K562 (cell line): ENCODE data around the gene NMT2. TPM values are rescaled to one million over a fixed set of nuclear protein-coding genes. Genes with fewer than 3 reads are reported as not detected.

ENCODE experiments used
- ATAC-seq: fragments of 200-7000 bp; cut with Tn5 transposase; 3 replicates; pipeline ENCODE4 v1.9.1; 2020; ENCODE audit warnings: moderate library complexity
- BruUV-seq: library from RNA; stranded (reverse); fragments of 400-500 nt; replicated peaks from 2 replicates; lab custom pipeline; 2021; lab: Mats Ljungman, UMichigan
- CTCF ChIA-PET: fragments of 300-600 bp; formaldehyde crosslinking; extraction: SDS; loops from one replicate; lab custom pipeline; 2021; ENCODE audit warnings: low intra/inter-chr PET ratio; lab: Yijun Ruan, JAX
- POLR2A ChIA-PET: fragments of 300-600, 350-650 bp; sonication (Branson Sonifier 250); formaldehyde crosslinking; extraction: SDS; loops from one replicate; lab custom pipeline; 2021; ENCODE audit warnings: antibody characterized with exemption, inconsistent platforms; lab: Yijun Ruan, JAX
- DNase-seq, 4 experiments: peaks; one replicate each; pipeline versions ENCODE4 v3.0.0 to v3.0.0-alpha.2; 2011 to 2018; ENCODE audit warnings: low spot score in 3 of 4, mixed read lengths in 3 of 4; ENCODE audit errors: extremely low read depth in 1 of 4
- FAIRE-seq: peaks from 2 replicates; lab custom pipeline; 2011; peaks lifted over from hg19 to GRCh38; lab: Jason Lieb, UNC
- H2AFZ ChIP-seq: 2 replicates; pipeline ENCODE4 v1.6.0; 2011; ENCODE audit warnings: low read depth, low read length, control low read depth, inconsistent platforms
- H3K27ac ChIP-seq: fragments of 200-600 bp; 3 replicates; pipeline ENCODE4 v1.8.0; 2011; ENCODE audit warnings: low read depth, mild to moderate bottlenecking, control low read depth, inconsistent platforms, low read length, moderate library complexity, mixed read lengths; ENCODE audit errors: extremely low read depth
- H3K27me3 ChIP-seq, 2 experiments: fragments of 300-600 bp in 1 of 2; 2 replicates in 1 of 2; 3 replicates in 1 of 2; pipeline versions ENCODE4 v1.6.0 to v1.8.0; 2011; ENCODE audit warnings: inconsistent platforms in 2 of 2, low read length in 2 of 2, mild to moderate bottlenecking in 1 of 2, mixed read lengths in 1 of 2, moderate library complexity in 1 of 2; ENCODE audit not compliant: control insufficient read depth in 2 of 2, insufficient read depth in 2 of 2
- H3K36me3 ChIP-seq: fragments of 300-600 bp; 3 replicates; pipeline ENCODE4 v1.8.0; 2011; ENCODE audit warnings: mild to moderate bottlenecking, low read length, inconsistent platforms; ENCODE audit not compliant: control insufficient read depth, insufficient read depth
- H3K4me1 ChIP-seq, 2 experiments: fragments of 200-600 bp in 1 of 2; replicated peaks in 1 of 2; 2 replicates in 1 of 2; 3 replicates in 1 of 2; pipeline versions ENCODE4 v1.5.1 to v1.8.0; 2011; ENCODE audit warnings: inconsistent platforms in 2 of 2, low read length in 2 of 2, mild to moderate bottlenecking in 1 of 2, mixed read lengths in 1 of 2, moderate library complexity in 1 of 2; ENCODE audit not compliant: control insufficient read depth in 2 of 2, insufficient read depth in 2 of 2
- H3K4me2 ChIP-seq: 2 replicates; pipeline ENCODE4 v1.6.1; 2011; ENCODE audit warnings: low read length, control low read depth, inconsistent platforms, mixed read lengths; ENCODE audit not compliant: insufficient read depth
- H3K4me3 ChIP-seq: fragments of 200-600 bp; sonication (generic), shearing (Covaris generic); 2 replicates; pipeline ENCODE4 v1.5.1; 2016; ENCODE audit warnings: control low read depth, inconsistent platforms
- H3K79me2 ChIP-seq: fragments of 200-600 bp; 3 replicates; pipeline ENCODE4 v1.8.0; 2011; ENCODE audit warnings: low read length, inconsistent platforms; ENCODE audit not compliant: control insufficient read depth, insufficient read depth
- H3K9ac ChIP-seq, 2 experiments: 2 replicates each; pipeline versions ENCODE4 v1.6.0 to v1.6.1; 2011; ENCODE audit warnings: low read depth in 2 of 2, low read length in 2 of 2, control low read depth in 1 of 2, inconsistent platforms in 1 of 2, mild to moderate bottlenecking in 1 of 2, mixed read lengths in 1 of 2; ENCODE audit not compliant: insufficient read depth in 1 of 2
- H3K9me1 ChIP-seq: one replicate; pipeline ENCODE4 v1.6.0; 2011; ENCODE audit warnings: inconsistent platforms, mild to moderate bottlenecking, low read length, moderate library complexity; ENCODE audit not compliant: control insufficient read depth, insufficient read depth
- H3K9me3 ChIP-seq: replicated peaks from 2 replicates; pipeline ENCODE4 v1.5.1; 2011; ENCODE audit warnings: low read depth, low read length, inconsistent platforms; ENCODE audit not compliant: control insufficient read depth, insufficient read depth
- H4K20me1 ChIP-seq: replicated peaks from 2 replicates; pipeline ENCODE4 v1.6.1; 2011; ENCODE audit warnings: low read length, inconsistent platforms, mixed read lengths; ENCODE audit not compliant: control insufficient read depth, insufficient read depth
- DLX4 ChIP-seq: fragments of 250-450 bp; sonication (Bioruptor Pico); IDR thresholded peaks from 2 replicates; pipeline ENCODE4 v1.6.1; 2021; ENCODE audit warnings: mild to moderate bottlenecking
- SOX6 ChIP-seq: fragments of 450-650 bp; IDR thresholded peaks from 2 replicates; pipeline ENCODE4 v1.6.1; 2014; ENCODE audit warnings: mild to moderate bottlenecking
- TSC22D4 ChIP-seq: fragments of 450-650 bp; IDR thresholded peaks from 2 replicates; pipeline ENCODE4 v1.6.1; 2016; ENCODE audit warnings: missing genetic modification characterization, missing biosample characterization, control low read depth
- WGBS: fragments of 100-300 bp; shearing (Covaris generic); methylation state at CpG from one replicate; pipeline ENCODE4 v1.1.6; 2016; ENCODE audit warnings: low coverage, mixed read lengths; ENCODE audit not compliant: insufficient coverage; ENCODE audit errors: missing lambda C conversion rate; 5-methylcytosine and 5-hydroxymethylcytosine counted together
- in situ Hi-C: fragments of 300-500 bp; cut with MboI; formaldehyde crosslinking; loops from 4 replicates; pipeline ENCODE4 v1.15.0; 2018; ENCODE audit warnings: inconsistent platforms, mixed read lengths
- intact Hi-C: fragments of 100-400 bp; cut with micrococcal nuclease; formaldehyde crosslinking; loops from 2 replicates; pipeline ENCODE4 v1.14.2; 2022
- polyA plus RNA-seq, 8 experiments: library from polyadenylated mRNA; depleted of rRNA in 4 of 8; stranded (reverse) in 5 of 8; unstranded in 3 of 8; fragments of >200 nt; fragmentation: Nextera tagmentation in 2 of 8; fragmentation: Illumina TruSeq in 1 of 8; extraction: Ambion mirVana in 2 of 8; extraction: Trizol in 1 of 8; gene quantifications; 2 replicates each; pipeline versions ENCODE4 v1.2.1 to v1.2.3, GENCODE V29; 2011 to 2014; ENCODE audit warnings: inconsistent platforms in 1 of 8, missing spikeins in 1 of 8
- total RNA-seq, 7 experiments: library from RNA; depleted of rRNA in 6 of 7; stranded (reverse); fragments of >200 nt in 6 of 7; fragmentation: Illumina TruSeq in 2 of 7; extraction: Trizol in 2 of 7; gene quantifications; 2 replicates each; pipeline versions ENCODE4 v1.2.1 to v1.2.3, GENCODE V29; 2011 to 2021; ENCODE audit warnings: low replicate concordance in 1 of 7
- TF ChIP-seq, protein P1 (sequence below): sonication (generic); formaldehyde crosslinking; IDR thresholded peaks from 2 replicates; pipeline ENCODE4 v1.8.0; 2023; ENCODE audit warnings: mild to moderate bottlenecking, missing genetic modification reagents
- TF ChIP-seq, protein P2 (sequence below): sonication (generic); formaldehyde crosslinking; IDR thresholded peaks from 2 replicates; pipeline ENCODE4 v1.4.0; 2020; ENCODE audit warnings: mild to moderate bottlenecking, missing genetic modification reagents

NMT2 gene
- total and polyA plus RNA-seq, 9 of the 15 experiments (the other 6 are each of a cell fraction or from before 2014, with no cell fraction given): 5.2 to 15.9 (median 10.8) TPM

DNA sequence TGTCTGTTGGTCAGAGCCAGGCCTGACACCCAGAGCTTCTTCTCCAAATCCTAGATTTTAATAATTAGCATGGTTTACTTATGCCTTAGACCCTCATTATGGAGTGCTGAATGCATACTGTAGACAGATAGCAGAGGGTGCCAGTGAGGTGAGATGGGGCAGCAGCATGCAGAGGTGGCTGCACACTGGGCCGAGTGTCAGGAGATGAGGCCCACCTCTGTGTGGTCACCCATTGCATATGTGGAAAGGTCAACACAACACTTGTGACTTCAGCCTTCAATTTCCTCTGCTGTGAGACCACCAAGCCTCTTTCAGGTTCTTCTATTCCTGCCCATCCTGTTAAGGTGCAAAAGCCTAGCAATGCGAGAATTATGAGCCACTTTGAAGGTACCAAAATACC lies 39.7 kb upstream of the NMT2 start:
- Histone ChIP-seq H3K36me3 (no peaks in the 10 kb centered on the region), H3K9me3 (no peaks in the 10 kb centered on the region), H4K20me1 (no peaks in the 10 kb centered on the region), H3K27me3 (peaks cover 0 to 22% of the 10 kb centered on the region in 2 experiments; a peak in 3 of 5 replicates), H3K4me3 (no peak overlapping the region), H3K9ac (no peak overlapping the region), H3K27ac (no peak overlapping the region), H2AFZ (peak overlapping the region; percentile 10; the same call in 1 of the 2 replicates), H3K4me2 (no peak overlapping the region), H3K9me1 (no peaks in the 10 kb centered on the region), H3K4me1 (no peaks in the 10 kb centered on the region), H3K79me2 (no peaks in the 10 kb centered on the region)
- in situ Hi-C loops: no loop called here
- WGBS: 53% methylated on average over 2 of the region's 2 CpGs
- no TSS peak for BruUV-seq
- ChIA-PET CTCF (no interaction called here), POLR2A (no interaction called here)
- DNase-seq: no peak
- TF ChIP-seq SOX6 (no peak), TSC22D4 (tag) (no peak), DLX4 (CRISPR knock-in tag) (no peak)
- TF ChIP-seq, protein P1, sequence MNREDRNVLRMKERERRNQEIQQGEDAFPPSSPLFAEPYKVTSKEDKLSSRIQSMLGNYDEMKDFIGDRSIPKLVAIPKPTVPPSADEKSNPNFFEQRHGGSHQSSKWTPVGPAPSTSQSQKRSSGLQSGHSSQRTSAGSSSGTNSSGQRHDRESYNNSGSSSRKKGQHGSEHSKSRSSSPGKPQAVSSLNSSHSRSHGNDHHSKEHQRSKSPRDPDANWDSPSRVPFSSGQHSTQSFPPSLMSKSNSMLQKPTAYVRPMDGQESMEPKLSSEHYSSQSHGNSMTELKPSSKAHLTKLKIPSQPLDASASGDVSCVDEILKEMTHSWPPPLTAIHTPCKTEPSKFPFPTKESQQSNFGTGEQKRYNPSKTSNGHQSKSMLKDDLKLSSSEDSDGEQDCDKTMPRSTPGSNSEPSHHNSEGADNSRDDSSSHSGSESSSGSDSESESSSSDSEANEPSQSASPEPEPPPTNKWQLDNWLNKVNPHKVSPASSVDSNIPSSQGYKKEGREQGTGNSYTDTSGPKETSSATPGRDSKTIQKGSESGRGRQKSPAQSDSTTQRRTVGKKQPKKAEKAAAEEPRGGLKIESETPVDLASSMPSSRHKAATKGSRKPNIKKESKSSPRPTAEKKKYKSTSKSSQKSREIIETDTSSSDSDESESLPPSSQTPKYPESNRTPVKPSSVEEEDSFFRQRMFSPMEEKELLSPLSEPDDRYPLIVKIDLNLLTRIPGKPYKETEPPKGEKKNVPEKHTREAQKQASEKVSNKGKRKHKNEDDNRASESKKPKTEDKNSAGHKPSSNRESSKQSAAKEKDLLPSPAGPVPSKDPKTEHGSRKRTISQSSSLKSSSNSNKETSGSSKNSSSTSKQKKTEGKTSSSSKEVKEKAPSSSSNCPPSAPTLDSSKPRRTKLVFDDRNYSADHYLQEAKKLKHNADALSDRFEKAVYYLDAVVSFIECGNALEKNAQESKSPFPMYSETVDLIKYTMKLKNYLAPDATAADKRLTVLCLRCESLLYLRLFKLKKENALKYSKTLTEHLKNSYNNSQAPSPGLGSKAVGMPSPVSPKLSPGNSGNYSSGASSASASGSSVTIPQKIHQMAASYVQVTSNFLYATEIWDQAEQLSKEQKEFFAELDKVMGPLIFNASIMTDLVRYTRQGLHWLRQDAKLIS (CRISPR knock-in tag): no peak
- TF ChIP-seq, protein P2, sequence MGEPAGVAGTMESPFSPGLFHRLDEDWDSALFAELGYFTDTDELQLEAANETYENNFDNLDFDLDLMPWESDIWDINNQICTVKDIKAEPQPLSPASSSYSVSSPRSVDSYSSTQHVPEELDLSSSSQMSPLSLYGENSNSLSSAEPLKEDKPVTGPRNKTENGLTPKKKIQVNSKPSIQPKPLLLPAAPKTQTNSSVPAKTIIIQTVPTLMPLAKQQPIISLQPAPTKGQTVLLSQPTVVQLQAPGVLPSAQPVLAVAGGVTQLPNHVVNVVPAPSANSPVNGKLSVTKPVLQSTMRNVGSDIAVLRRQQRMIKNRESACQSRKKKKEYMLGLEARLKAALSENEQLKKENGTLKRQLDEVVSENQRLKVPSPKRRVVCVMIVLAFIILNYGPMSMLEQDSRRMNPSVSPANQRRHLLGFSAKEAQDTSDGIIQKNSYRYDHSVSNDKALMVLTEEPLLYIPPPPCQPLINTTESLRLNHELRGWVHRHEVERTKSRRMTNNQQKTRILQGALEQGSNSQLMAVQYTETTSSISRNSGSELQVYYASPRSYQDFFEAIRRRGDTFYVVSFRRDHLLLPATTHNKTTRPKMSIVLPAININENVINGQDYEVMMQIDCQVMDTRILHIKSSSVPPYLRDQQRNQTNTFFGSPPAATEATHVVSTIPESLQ (CRISPR knock-in tag): no peak
- intact Hi-C loops: no loop called here
- FAIRE-seq: no peak
- ATAC-seq: no peak
